GM23248 (cell line): Measurements from ENCODE around the gene TBC1D2. TPM values are rescaled to one million over a fixed set of nuclear protein-coding genes. Genes with fewer than 3 reads are reported as not detected.
A peak's percentile ranks its signal among the peaks of the same experiment; 100 is the strongest.

Experiments
- DNase-seq: peaks from one replicate; pipeline ENCODE4 v3.0.0-alpha.2; 2015
- H2AFZ ChIP-seq: fragments of 200-600 bp; sonication (generic); 2 replicates; pipeline ENCODE4 v1.6.1; 2016; ENCODE audit warnings: antibody characterized with exemption
- H3F3A ChIP-seq: fragments of 200-600 bp; sonication (generic); 2 replicates; pipeline ENCODE4 v1.6.1; 2016; ENCODE audit warnings: mild to moderate bottlenecking, antibody characterized with exemption, mixed run types; ENCODE audit not compliant: insufficient read depth
- H3K27ac ChIP-seq: fragments of 200-600 bp; sonication (generic); 2 replicates; pipeline ENCODE4 v1.5.1; 2016; ENCODE audit warnings: mild to moderate bottlenecking
- H3K27me3 ChIP-seq: fragments of 200-600 bp; sonication (generic); replicated peaks from 2 replicates; pipeline ENCODE4 v1.6.1; 2016; ENCODE audit warnings: mild to moderate bottlenecking; ENCODE audit not compliant: insufficient read depth
- H3K36me3 ChIP-seq: fragments of 200-600 bp; sonication (generic); 2 replicates; pipeline ENCODE4 v1.6.1; 2016; ENCODE audit warnings: low read depth, mild to moderate bottlenecking
- H3K4me1 ChIP-seq: fragments of 200-600 bp; sonication (generic); 2 replicates; pipeline ENCODE4 v1.6.1; 2016; ENCODE audit warnings: mild to moderate bottlenecking; ENCODE audit not compliant: insufficient read depth
- H3K4me2 ChIP-seq: fragments of 200-600 bp; sonication (generic); one replicate; pipeline ENCODE4 v1.6.1; 2016; ENCODE audit warnings: mild to moderate bottlenecking; ENCODE audit not compliant: unreplicated experiment
- H3K4me3 ChIP-seq: fragments of 200-600 bp; sonication (generic); 2 replicates; pipeline ENCODE4 v1.5.1; 2016; ENCODE audit warnings: mild to moderate bottlenecking
- H3K79me2 ChIP-seq: fragments of 200-600 bp; sonication (generic); 2 replicates; pipeline ENCODE4 v1.6.1; 2016; ENCODE audit warnings: mild to moderate bottlenecking; ENCODE audit not compliant: insufficient read depth
- H3K9ac ChIP-seq: fragments of 200-600 bp; sonication (generic); 2 replicates; pipeline ENCODE4 v1.6.1; 2016; ENCODE audit warnings: mild to moderate bottlenecking
- H3K9me2 ChIP-seq: fragments of 200-600 bp; sonication (generic); 2 replicates; pipeline ENCODE4 v1.6.1; 2016; ENCODE audit warnings: mixed run types, mild to moderate bottlenecking, moderate library complexity; ENCODE audit not compliant: insufficient read depth
- H3K9me3 ChIP-seq: fragments of 200-600 bp; sonication (generic); one replicate; pipeline ENCODE4 v1.6.1; 2017; ENCODE audit warnings: low read depth
- H4K20me1 ChIP-seq: fragments of 200-600 bp; sonication (generic); 2 replicates; pipeline ENCODE4 v1.6.0; 2016; ENCODE audit not compliant: insufficient read depth
- EZH2 ChIP-seq: fragments of 200-600 bp; sonication (generic); IDR thresholded peaks from 2 replicates; pipeline ENCODE4 v1.6.1; 2018; ENCODE audit warnings: antibody characterized with exemption, mild to moderate bottlenecking; ENCODE audit not compliant: insufficient read depth, poor library complexity, severe bottlenecking
- EZH2phosphoT487 ChIP-seq: fragments of 200-600 bp; sonication (generic); IDR thresholded peaks from 2 replicates; pipeline ENCODE4 v1.6.1; 2018; ENCODE audit warnings: antibody characterized with exemption, moderate library complexity, mild to moderate bottlenecking, low read depth; ENCODE audit not compliant: insufficient read depth
- WGBS, 2 experiments: methylation state at CpG; one replicate each; pipeline ENCODE4 v1.1.6; 2015 to 2017; ENCODE audit warnings: low lambda C conversion rate in 2 of 2, low coverage in 1 of 2; ENCODE audit errors: missing lambda C conversion rate in 2 of 2; 5-methylcytosine and 5-hydroxymethylcytosine counted together
- in situ Hi-C: fragments of 300-500 bp; cut with MboI; formaldehyde crosslinking; loops from 2 replicates; pipeline ENCODE4 v1.15.0; 2020
- polyA plus RNA-seq: library from polyadenylated mRNA; unstranded; fragments of >200 nt; fragmentation: Nextera tagmentation; extraction: Ambion mirVana; gene quantifications from 2 replicates; pipeline ENCODE4 v1.2.1, GENCODE V29; 2016
- total RNA-seq: library from RNA; depleted of rRNA; stranded (reverse); fragments of >200 nt; shearing (Covaris generic); gene quantifications from 2 replicates; pipeline ENCODE4 v1.2.3, GENCODE V29; 2014

The TBC1D2 gene
- total and polyA plus RNA-seq, 2 experiments from 2014 or later: 58.4 to 58.9 TPM

DNA sequence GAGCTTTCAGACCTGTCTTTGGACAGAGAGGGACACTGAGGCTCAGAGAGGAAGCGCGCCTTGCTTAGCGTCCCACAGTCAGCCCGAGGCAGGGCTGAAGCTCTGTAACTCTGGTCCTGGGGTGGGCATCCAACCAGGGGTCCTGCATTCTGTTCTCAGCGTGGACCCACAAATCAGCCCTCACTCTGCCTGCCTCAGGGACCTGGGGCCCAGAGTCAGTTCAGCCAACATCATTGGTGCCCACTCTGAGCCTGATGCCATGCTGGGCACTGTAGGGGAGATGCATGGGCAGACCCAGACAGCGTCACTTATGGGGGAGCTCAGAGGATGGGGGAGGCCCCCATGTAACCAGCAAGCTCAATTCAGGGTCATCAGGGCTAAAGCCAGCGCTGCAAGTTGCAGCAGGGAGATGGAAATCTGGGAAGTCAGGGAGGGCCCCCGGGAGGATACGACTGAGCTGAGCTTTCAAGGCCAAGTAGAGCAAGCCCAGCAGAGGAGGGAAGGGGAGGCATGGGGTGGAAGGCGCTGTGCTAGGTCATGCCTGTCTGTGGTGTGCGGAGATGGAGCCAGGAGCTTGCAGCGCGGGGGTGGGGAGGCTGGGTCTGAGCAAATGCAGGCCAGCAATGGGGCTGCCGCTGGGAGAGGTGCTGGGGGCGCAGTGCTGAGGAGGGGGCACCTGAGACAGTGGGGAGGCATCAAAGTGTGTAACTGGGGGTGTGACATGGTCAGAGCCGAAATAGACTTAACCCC is 84.1 kb downstream of the TBC1D2 start:
- Histone ChIP-seq H3K4me2 (no peak overlapping the region), H3K36me3 (no peaks in the 10 kb centered on the region), H2AFZ (no peak overlapping the region), H3F3A (no peaks in the 10 kb centered on the region), H3K9ac (no peak overlapping the region), H3K27ac (no peak overlapping the region), H3K9me3 (no peaks in the 10 kb centered on the region), H3K4me1 (0 out of 2 replicates have a peak, but pooled peaks cover 6% of the 10 kb centered on the region), H3K4me3 (no peak overlapping the region), H4K20me1 (no peaks in the 10 kb centered on the region), H3K27me3 (no peaks in the 10 kb centered on the region), H3K9me2 (no peaks in the 10 kb centered on the region), H3K79me2 (no peaks in the 10 kb centered on the region)
- in situ Hi-C loops: no loop called here
- TF ChIP-seq EZH2phosphoT487: no peak
- no peak for TF ChIP-seq EZH2
- DNase-seq: no peak
- WGBS, 2 experiments: 41 to 51% methylated on average over 13 to 16 of the region's 16 CpGs

DNA sequence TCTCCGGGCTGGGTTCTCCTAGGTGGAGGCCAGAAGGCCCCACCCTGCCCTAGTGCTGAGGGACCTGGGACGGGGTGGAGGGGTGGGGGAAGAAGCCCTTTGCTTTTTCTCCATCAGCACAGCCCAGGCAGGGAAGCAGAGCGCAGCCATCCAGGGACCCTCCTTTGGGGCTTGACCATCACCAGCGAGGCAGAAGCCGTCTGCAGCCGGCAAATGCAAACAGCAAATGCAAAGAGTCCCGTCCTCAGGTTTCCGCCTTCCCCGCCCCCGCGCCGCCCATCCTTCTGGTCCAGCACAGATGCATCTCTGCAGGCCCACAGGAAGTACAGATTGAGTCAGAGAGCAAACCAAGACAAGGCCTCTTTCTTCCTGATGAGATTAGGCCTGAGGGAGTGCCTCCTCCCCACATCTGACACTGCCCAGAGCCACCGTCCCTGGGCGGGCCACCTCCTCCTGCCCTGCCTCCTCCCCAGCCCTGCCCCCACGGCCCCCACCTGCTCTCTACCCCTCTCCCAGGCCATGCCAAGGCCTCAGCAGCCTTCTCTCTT is 86.4 kb downstream of the TBC1D2 start:
- Histone ChIP-seq H3K27ac (no peak overlapping the region), H3K4me1 (0 out of 2 replicates have a peak, but pooled peaks cover 6% of the 10 kb centered on the region), H3K4me2 (no peak overlapping the region), H3K9me3 (no peaks in the 10 kb centered on the region), H3K79me2 (no peaks in the 10 kb centered on the region), H3K4me3 (no peak overlapping the region), H3K36me3 (no peaks in the 10 kb centered on the region), H4K20me1 (no peaks in the 10 kb centered on the region), H3K27me3 (no peaks in the 10 kb centered on the region), H2AFZ (no peak overlapping the region; the same call in 1 of the 2 replicates), H3K9me2 (no peaks in the 10 kb centered on the region), H3F3A (no peaks in the 10 kb centered on the region), H3K9ac (no peak overlapping the region)
- DNase-seq: peak; percentile 42
- TF ChIP-seq EZH2 (no peak), EZH2phosphoT487 (no peak)
- WGBS, 2 experiments: 45 to 48% methylated on average over 12 to 15 of the region's 15 CpGs
- in situ Hi-C loops: no loop called here

- no peaks in the 10 kb centered on the region for H3F3A ChIP-seq
- no peak overlapping the region for H3K27ac ChIP-seq
- no peak for DNase-seq
- WGBS, 2 experiments: 80 to 84% methylated on average over 3 of the region's 3 CpGs
- H2AFZ ChIP-seq: no peak overlapping the region
- H3K4me2 ChIP-seq: no peak overlapping the region
- no peaks in the 10 kb centered on the region for H3K27me3 ChIP-seq
- in situ Hi-C loops: no loop called here
- H3K4me3 ChIP-seq: no peak overlapping the region
- TF ChIP-seq EZH2phosphoT487 (no peak), EZH2 (no peak)
- H3K36me3 ChIP-seq: no peaks in the 10 kb centered on the region
- H4K20me1 ChIP-seq: no peaks in the 10 kb centered on the region
- H3K9me2 ChIP-seq: no peaks in the 10 kb centered on the region
- 0 out of 2 replicates have a peak, but pooled peaks cover 6% of the 10 kb centered on the region for H3K4me1 ChIP-seq
- H3K9ac ChIP-seq: no peak overlapping the region
- no peaks in the 10 kb centered on the region for H3K79me2 ChIP-seq
- no peaks in the 10 kb centered on the region for H3K9me3 ChIP-seq
Observed at GRCh38 chr9:98168153-98168780, 87.2 kb downstream of the TBC1D2 start.

GRCh38 chr9:98164912-98165311 is 90.5 kb downstream of the TBC1D2 start:
- DNase-seq: no peak
- no peak overlapping the region for H2AFZ ChIP-seq
- TF ChIP-seq EZH2phosphoT487 (no peak), EZH2 (no peak)
- H3K9ac ChIP-seq: no peak overlapping the region
- H3K4me2 ChIP-seq: no peak overlapping the region
- H4K20me1 ChIP-seq: no peaks in the 10 kb centered on the region
- H3K79me2 ChIP-seq: no peaks in the 10 kb centered on the region
- no peaks in the 10 kb centered on the region for H3K9me3 ChIP-seq
- H3K36me3 ChIP-seq: no peaks in the 10 kb centered on the region
- no peaks in the 10 kb centered on the region for H3K27me3 ChIP-seq
- in situ Hi-C loops: no loop called here
- no peaks in the 10 kb centered on the region for H3F3A ChIP-seq
- no peak overlapping the region for H3K4me3 ChIP-seq
- no peak overlapping the region for H3K27ac ChIP-seq
- 74 to 77% methylated on average over 7 of the region's 7 CpGs for WGBS, 2 experiments
- H3K4me1 ChIP-seq: 0 out of 2 replicates have a peak, but pooled peaks cover 6% of the 10 kb centered on the region
- no peaks in the 10 kb centered on the region for H3K9me2 ChIP-seq
